ENCODE results near the gene AGPS. TPM values are rescaled to one million over a fixed set of nuclear protein-coding genes. Genes with fewer than 3 reads are reported as not detected.

Gene AGPS
- total RNA-seq (2022; extraction: Qiagen RNA extraction): 32.5 to 41.4 TPM (median 38.5 TPM) in 5 replicates

GRCh38 chr2:177392373-177393202 is at the start of gene AGPS:
Gene AGPS (plus strand): TSS chr2:177392773. CDS start chr2:177392790, 17 bp downstream.

Other genes with a start within 250 kb of the AGPS start
- gene HNRNPA3, start 180.0 kb upstream of the AGPS start, total RNA-seq (2022; extraction: Qiagen RNA extraction): 345 to 404 TPM (median 366 TPM) in 5 replicates
- 37.2 to 46.5 TPM (median 37.9 TPM) in 5 replicates for gene NFE2L2, start 128.0 kb upstream of the AGPS start, total RNA-seq (2022; extraction: Qiagen RNA extraction)

Measured in A549 treated with Hydrocortisone at 1 μM for 4 hours (cell line).